Measurements from ENCODE around the gene RTN4RL1.
"Not testable (repeated sequence)": the region's sequence is repeated elsewhere in the genome, so short reads cannot be mapped to it uniquely, and the experiment has no call there.

RTN4RL1 gene

DNA sequence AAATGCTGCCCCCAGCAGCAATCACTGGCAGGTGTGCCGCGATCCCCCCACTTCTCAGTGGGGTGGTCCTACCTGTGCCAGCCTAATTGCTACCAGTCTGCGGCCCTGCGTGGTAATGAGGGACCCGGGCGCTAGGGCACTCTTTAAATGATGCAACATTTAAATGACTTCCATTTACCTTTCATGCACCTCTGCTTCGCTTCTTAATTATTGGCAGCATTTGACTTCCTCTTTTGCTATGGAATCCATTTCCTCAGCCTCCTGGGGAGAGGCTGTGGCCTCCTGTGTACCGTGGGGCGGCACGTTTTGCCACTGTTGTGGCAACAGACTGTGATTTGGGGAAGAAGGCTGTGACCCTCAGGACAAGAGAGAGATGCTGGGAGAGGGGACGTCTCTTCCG lies 109.2 kb downstream of the RTN4RL1 start:
- DNase-seq = no peak

DNA sequence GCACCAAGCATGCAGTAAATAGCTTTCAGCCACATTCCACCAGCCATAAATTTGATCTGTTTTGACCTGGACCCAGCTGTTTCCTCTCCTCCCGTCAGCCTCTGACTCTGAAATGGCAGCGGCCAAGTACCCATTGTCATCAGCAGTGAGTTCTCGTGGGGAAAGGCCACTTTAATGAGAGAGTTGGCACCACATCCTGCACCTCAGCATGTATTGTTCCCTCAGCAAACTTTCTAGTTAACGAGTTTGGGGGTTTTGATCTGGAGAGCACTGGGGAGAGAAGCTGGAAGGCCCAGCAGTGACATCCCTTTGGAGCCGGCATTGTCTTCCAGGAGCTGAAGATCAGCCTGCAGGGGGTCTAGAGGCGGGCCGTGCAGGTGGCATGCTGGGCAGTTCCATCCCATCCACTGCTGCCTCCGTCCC lies 110.5 kb downstream of the RTN4RL1 start:
- DNase-seq = no peak

DNA sequence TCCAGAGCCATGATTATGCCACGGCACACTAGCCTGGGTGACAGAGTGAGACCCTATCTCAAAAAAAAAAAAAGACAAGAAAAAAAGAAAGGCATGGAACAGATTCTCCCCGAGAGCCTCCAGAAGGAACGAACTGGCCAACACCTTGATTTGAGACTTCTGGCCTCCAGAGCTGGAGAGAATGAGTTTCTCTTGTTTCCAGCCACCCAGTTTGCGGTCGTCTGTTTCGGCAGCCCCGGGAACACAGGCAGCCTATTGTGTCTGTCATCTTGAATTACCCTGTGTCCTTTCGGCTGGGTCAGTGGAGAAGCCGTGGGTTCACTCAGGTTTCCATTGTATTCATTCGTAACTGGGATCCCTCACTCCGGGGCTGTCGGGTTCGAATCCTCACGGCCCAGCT lies 111.4 kb downstream of the RTN4RL1 start:
- DNase-seq = no peak

GRCh38 chr17:1912146-1912545 lies 113.0 kb downstream of the RTN4RL1 start:
- no peak for DNase-seq

- DNase-seq = no peak
Observed at GRCh38 chr17:1909985-1910384, 115.1 kb downstream of the RTN4RL1 start.

DNA sequence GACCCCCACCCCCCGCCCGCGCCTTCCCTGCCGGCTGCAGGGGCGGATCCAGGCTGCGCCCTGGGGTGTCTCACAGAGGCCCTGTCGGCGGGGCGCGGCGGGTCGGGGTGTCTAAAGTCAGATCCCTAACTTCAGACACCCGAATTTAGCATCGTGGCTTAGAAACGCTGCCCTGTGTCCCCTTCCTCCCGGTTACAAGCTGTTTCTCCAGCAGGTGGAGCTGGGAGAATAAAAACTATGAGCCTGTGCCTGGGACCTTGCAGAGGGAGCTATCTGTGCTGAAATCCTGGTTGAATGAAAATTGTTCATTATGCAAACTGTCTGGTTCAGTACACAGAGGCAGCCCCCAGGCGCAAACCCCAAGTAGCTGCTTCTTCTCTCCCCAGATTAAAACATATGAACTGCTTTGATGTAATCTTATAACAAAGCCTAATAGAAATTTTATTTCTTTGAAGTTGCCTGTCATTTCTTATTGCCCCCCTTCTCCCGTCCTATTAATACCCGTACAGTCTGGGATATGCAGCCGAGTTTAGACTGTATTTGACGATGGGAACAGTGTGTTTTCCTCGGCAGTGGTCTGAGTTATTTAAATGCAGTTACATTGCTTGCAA lies 116.3 kb downstream of the RTN4RL1 start:
- DNase-seq = peak; percentile 6 to 26

GRCh38 chr17:1907909-1908698 lies 117.0 kb downstream of the RTN4RL1 start:
- no peak for DNase-seq

- no peak for DNase-seq
Observed at GRCh38 chr17:1907216-1907631, 117.9 kb downstream of the RTN4RL1 start.

DNA sequence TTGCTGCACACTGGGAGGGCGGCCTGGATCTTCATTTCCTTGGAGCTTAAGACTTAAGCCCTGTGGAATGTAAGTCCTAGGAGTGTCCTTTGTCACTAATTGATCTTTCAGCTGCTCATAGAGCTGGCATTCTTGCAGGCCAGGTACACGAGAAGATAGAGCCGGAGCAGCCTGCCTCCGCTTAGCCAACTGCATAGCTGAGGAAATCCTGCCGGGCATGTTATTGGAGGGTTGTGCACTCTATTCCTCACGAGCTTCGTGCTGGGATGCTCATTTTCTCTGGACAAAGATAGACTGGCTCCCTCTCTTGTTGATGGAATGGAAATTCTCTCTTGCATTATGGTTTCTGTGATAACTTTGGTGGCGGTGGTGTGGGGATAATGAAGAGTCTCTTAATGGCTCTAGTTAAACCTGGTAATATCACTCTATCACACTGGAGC lies 118.5 kb downstream of the RTN4RL1 start:
- DNase-seq = no peak

GRCh38 chr17:1905190-1905913 lies 119.8 kb downstream of the RTN4RL1 start:
- DNase-seq = no peak

DNA sequence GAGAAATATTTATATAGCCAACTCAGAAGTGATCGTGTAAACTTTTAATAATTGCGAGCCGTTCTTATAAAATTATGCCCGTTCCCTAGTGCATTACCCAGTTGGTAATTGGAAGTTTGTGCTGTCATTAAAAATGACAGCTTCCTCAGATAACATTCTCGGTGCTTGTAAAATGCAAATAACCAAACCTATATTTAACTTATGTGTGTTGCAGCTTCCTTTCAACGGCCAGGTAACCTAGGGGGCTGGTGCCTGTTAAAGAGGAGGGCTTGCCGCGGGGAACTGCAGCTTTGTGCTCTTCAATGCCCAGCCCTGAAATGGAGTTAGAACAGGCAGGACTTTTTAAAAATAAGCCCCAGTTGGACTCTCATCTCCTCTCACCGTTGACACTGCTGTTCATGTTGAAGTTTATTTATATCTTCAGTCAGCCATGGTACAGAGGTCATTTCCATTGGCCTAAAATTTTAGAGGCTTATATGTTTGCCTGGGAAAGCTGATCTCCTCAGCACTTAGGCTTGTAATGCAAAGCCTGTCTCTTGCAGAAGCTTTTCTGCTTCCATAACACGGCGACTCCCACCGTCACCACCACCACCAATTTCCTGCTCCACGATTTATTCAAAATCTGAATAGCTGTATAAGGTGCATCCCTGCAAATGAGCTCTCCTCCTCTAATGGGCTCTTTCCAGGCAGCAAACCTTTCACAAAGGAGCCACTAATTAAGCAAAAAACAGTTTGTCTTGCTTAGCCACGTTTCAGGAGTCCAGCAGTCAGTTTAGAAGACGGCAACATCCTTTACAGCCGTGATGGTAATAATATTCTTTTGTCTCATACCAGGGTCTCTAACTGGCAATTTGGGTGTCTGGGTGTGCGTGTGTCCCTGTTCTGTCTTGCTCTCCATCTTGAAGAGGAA lies 120.6 kb downstream of the RTN4RL1 start:
- no peak for DNase-seq

DNA sequence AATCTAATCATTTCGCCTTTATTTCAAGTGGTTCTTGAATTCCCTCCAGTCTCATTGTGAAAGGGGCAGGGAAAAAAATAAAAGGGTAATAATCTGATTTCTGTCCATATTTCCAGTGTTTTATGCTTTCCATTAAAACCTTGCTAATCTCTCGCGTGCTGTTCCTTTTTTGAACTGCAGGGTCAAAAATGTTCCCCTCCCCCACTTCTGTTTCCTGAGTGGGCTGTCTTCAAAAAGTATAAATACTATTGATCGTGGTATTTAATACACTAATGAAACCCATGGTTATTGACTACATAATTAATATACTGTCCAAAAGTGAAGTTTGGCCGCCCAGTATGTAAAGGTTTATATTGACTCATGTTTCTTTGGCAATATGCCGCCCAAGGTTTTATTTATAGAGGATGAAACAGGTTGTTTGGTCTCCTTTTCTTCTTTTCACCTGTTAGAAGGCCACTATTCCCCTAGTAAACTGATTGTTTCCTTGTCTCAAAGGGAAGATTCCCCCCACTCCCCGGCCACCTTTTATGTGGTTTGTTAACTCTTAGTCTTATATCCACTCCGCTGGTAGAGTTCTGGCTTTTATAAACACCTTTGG lies 125.6 kb downstream of the RTN4RL1 start:
- no peak for DNase-seq

GRCh38 chr17:1898872-1899271 lies 126.3 kb downstream of the RTN4RL1 start:
- DNase-seq = no peak

- no peak for DNase-seq
Observed at GRCh38 chr17:1898332-1898731, 126.8 kb downstream of the RTN4RL1 start.

DNA sequence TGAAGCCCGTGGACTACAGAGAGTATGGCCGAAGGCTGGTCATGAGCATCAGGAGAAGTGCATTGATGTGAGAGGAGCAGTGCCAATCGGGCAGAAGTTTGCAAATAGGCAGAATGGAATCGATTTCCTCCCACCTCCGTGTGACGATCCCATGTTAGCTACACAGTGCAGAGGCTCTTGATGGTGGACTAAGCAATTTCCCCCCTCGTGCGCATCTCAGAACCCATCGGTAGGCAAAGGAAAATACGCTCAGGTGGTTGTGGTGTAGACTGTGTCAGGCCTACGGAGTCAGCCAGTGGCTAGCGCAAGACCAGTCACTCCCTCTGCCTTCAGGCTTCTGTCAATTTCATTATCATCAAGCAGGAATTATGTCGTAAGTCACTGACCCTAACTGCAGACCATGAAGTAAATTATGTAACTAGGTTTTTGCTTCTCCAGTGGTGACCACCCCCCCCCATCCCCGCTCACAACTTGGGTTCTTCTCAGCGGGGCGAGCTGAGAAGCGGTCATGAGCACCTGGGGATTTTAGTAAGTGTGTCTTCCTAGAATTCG lies 128.0 kb downstream of the RTN4RL1 start:
- no peak for DNase-seq

- DNase-seq = no peak
Observed at GRCh38 chr17:1896243-1897104, 128.7 kb downstream of the RTN4RL1 start.

- DNase-seq = not testable (repeated sequence)
Observed at GRCh38 chr17:1895479-1895878, 129.7 kb downstream of the RTN4RL1 start.

DNA sequence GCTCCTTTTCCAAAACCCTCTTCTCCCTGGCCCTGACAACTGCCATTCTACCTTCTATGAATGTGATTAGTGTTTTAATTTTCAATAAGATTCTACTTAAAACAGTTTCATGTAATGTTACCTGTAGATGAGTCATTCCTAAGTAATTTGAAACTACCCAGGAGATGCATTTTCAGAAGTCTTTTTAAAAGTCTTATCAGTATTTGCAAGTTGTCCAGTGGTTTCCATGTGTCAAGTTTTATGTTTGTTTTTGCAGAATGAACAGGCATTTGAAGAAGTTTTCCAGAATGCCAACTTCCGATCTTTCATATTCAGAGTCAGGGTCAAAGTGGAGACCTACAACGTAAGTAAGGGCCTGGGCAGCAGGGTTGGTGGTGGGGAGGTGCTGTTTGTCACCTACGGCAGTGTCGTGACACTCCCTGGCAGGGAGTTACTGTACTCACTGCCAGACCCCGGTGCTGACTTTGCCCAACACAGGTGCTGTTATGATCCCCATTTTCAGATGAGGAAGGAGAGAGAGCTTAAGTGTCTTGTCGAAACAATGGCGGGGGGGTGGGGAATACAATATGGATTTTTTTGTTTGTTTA lies 130.3 kb downstream of the RTN4RL1 start:
- no peak for DNase-seq

DNA sequence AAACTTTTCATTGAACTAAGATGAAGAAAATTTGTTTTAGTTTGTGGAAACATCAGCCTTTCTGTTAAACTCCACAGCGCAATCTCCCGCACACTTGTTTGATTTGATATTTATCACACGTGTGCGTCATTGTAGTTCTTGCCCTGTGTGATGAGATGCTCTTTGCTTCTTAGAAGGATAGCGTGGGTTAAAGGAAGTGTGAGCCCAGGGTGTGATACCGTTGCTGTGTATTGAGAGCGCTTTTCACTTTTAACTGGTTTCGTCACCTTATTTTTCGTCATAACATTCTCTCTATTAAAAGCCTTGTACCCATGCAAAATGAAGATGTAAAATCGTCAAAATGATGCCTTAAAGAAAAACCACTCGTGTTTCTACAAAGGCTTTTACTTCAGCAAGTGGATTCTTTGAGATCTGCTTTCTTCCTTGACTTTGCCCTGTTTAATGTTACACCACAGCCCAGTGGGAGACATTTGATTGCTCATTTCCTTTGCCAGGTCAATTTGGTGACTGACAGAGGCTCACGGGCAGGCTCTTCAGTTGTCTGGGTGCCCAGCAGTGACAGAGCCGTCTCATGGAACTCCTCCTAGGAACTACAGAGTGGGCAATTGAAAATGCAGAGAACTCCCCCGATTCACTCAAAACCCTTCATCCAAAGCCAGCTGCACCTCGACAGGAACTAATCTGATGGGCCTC lies 134.2 kb downstream of the RTN4RL1 start:
- no peak for DNase-seq

- no peak for DNase-seq
Observed at GRCh38 chr17:1888741-1889140, 136.4 kb downstream of the RTN4RL1 start.
